ENCODE results near the gene ARHGAP6. TPM values are rescaled to one million over a fixed set of nuclear protein-coding genes. Genes with fewer than 3 reads are reported as not detected.

Gene ARHGAP6
- total RNA-seq, 1 donor from 2014 or later: 2.7 TPM

DNA sequence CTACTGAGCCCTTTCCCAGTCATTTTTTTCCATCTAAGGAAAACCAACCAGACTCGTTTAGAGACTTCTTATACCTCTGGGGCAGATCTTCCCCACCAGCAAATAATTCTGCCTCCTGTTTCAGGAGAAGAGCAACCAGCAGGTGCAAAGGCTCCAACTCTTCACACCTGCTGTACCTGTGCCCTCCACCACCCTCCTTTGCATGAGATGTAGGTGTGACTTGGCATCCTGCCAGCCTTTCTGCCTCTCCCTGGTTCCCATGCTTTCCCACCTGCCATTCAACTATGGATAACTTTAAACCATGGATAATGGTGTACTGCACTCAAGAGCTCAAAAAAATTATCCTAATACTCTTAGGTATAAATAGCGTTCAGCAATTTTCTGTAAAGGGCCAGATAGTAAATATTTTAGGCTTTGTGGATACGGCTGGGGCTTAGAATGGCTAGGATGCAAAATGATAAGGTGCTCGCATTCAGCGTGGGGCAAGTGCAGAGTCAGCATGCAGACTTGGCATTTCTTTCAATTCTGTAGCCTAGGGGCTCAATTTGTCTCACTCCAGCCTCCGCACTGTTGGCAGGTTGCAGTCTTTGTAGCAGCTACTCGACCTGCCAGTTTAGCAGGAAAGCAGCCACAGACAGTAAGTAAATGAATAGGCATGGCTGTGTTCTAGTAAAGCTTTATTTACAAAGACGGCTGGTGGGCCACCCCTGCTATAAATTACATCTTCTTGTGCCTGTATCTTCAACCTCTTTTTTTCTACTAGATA, 474.8 kb downstream of the ARHGAP6 start:
- ATAC-seq (ENCODE audit: poor library complexity) (no peak), DNase-seq (no peak)
- intact Hi-C loops (cut with DNase I): no loop called here

- DNase-seq: no peak
- no peak for ATAC-seq (ENCODE audit: poor library complexity)
- intact Hi-C loops (cut with DNase I): no loop called here
Measured at GRCh38 chrX:11189097-11189496, 476.6 kb downstream of the ARHGAP6 start.

GRCh38 chrX:11188664-11189063, 477.1 kb downstream of the ARHGAP6 start:
- ATAC-seq (ENCODE audit: poor library complexity): no peak
- DNase-seq: no peak
- intact Hi-C loops (cut with DNase I): no loop called here

GRCh38 chrX:11187001-11187400, 478.7 kb downstream of the ARHGAP6 start:
- ATAC-seq (ENCODE audit: poor library complexity): no peak
- intact Hi-C loops (cut with DNase I): no loop called here
- DNase-seq: no peak

- intact Hi-C loops (cut with DNase I): no loop called here
- no peak for DNase-seq
- ATAC-seq (ENCODE audit: poor library complexity): no peak
Measured at GRCh38 chrX:11185861-11186260, 479.9 kb downstream of the ARHGAP6 start.

- ATAC-seq (ENCODE audit: poor library complexity): no peak
- intact Hi-C loops (cut with DNase I): no loop called here
- DNase-seq: no peak
Measured at GRCh38 chrX:11180571-11180970, 485.1 kb downstream of the ARHGAP6 start.

DNA sequence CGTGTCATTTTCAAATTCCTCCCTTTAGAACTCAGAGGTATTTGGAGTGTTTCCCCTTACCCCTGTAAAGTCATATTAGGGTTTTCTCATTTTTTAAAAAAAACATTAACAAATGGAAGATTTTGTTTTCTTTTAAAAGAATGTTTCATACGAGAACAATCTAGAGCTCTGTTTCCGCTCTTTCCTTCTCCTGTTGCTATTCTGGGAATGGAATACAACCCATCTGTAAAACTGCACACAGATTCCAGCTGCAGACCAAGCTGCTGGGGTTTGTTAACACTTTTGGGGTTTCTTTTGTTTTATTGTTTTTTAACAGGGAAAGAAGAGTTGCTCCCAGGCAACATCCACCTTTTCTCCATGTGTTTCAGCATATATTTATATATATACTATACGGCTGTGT, 493.3 kb downstream of the ARHGAP6 start:
- DNase-seq (no peak), ATAC-seq (ENCODE audit: poor library complexity) (no peak)
- intact Hi-C loops (cut with DNase I): no loop called here

GRCh38 chrX:11171956-11172355, 493.8 kb downstream of the ARHGAP6 start:
- no peak for ATAC-seq (ENCODE audit: poor library complexity)
- intact Hi-C loops (cut with DNase I): no loop called here
- no peak for DNase-seq

DNA sequence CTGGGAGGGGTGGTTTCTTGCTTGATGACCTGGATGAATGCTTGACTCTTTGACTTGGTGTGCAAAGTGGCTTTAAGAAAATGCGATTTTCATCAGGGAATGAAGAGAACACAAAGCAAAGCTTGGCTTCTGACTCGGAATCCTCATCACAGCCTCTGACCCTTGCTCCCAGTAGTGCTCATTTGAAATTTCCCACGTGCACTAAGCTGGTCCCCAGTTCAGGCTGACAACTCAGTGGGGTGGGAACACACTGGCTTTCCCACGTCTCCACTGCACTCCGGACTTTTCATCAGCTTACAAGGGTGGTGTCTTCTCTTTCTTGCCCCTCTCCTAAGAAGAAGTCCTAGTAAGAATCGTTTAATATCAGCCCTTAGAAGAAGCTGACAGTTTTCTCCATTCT, 501.3 kb downstream of the ARHGAP6 start:
- DNase-seq (no peak), ATAC-seq (ENCODE audit: poor library complexity) (no peak)
- intact Hi-C loops (cut with DNase I): no loop called here

DNA sequence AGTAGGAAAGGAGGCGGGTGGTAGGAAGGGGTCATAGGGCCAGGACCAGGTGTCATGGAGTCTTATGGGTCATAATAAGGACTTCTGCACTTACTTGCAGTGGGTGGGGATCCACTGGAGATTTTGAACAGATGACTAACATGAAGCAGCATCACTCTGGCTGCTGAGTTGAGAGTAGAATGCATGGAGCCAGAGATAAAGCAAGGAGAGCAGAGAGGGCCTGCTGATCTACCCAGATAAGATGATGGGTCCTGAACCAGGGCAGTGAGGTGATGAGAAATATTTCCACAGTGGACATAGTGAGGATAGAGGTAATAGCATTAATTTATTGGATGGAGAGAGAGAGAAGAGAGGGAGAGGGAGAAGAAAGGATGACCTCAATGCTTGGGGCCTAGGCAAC, 506.6 kb downstream of the ARHGAP6 start:
- DNase-seq (no peak), ATAC-seq (ENCODE audit: poor library complexity) (no peak)
- intact Hi-C loops (cut with DNase I): no loop called here

DNA sequence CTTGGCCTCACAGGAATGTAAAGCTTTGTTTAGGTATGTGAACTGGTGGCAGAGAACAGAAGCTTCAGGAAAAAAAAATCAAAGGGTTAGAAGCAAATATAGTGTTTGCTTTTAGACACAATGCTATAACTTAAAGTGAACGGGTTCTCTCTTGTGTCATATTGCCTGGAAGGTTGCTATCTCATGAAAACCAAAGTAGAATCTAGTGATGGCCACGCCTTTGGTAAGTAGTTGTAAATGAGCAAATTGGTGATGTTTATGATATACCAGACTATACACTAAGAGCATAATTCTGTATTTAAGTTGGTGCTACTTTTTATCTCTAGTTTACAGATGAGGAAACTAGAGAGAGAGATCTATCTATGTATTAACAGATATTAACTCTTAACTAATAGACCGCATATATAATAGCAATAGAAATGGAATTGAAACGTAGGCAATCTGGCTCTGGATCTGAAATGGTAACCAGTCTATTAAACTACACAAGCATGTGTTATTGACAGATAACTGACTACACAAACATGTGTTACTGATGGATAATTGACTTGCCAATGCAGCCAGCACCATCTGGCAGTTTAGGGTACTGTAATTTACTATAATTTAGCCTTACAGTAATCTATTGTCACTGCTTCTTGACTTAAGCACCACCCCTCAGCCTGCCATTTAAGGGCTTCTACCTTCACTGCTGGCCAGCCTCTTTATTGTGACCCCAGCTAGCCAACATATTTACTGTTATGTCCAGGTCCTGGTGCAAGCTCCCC, 513.7 kb downstream of the ARHGAP6 start:
- intact Hi-C loops (cut with DNase I): no loop called here
- ATAC-seq (ENCODE audit: poor library complexity) (no peak), DNase-seq (no peak)

GRCh38 chrX:11148401-11148800, 517.3 kb downstream of the ARHGAP6 start:
- ATAC-seq (ENCODE audit: poor library complexity) (no peak), DNase-seq (no peak)
- intact Hi-C loops (cut with DNase I): loop anchor here (10.0 kb wide), 1 partner anchor 386 kb away; no protein-coding TSS in a partner anchor

GRCh38 chrX:11146411-11146810, 519.3 kb downstream of the ARHGAP6 start:
- no peak for ATAC-seq (ENCODE audit: poor library complexity)
- intact Hi-C loops (cut with DNase I): loop anchor here (10.0 kb wide), 1 partner anchor 388 kb away; no protein-coding TSS in a partner anchor
- no peak for DNase-seq

GRCh38 chrX:11143931-11144678, 521.6 kb downstream of the ARHGAP6 start:
- ATAC-seq (ENCODE audit: poor library complexity) (peak; percentile 67), DNase-seq (no peak)
- intact Hi-C loops (cut with DNase I): loop anchor here (10.0 kb wide), 1 partner anchor 391 kb away; no protein-coding TSS in a partner anchor

- no peak for ATAC-seq (ENCODE audit: poor library complexity)
- intact Hi-C loops (cut with DNase I): no loop called here
Measured at GRCh38 chrX:11138498-11139390, 527.0 kb downstream of the ARHGAP6 start.

DNA sequence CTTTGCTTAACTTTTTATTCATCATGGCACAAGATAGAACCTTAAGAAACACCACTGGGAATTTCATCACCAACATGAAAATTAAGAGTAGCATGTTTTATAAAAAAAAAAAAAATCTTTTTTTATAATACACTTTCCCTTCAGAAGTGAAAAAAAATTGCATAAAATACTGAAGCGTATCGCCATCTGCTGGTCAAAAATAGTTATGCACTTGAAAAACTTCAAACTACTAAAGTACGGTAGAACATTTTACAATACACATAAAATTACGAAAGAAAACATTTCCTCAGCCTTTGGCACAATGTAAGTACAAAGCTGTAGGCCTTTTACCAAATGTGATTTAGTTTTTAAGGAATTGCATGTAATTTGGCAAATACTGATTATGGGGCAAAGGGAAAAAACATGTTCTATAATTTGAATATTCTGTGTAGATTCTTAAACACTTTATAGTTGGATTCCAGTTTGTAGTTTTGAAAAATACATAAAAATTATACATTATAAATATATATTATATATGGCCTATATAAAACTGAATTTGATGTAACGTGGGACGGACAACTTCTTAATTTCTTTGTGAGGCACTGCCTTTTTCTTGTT, 528.1 kb downstream of the ARHGAP6 start:
- DNase-seq: no peak
- ATAC-seq (ENCODE audit: poor library complexity): no peak
- intact Hi-C loops (cut with DNase I): no loop called here

More at GRCh38 chrX:11138498-11139390, 527.0 kb downstream of the ARHGAP6 start:
- no peak for DNase-seq

DNA sequence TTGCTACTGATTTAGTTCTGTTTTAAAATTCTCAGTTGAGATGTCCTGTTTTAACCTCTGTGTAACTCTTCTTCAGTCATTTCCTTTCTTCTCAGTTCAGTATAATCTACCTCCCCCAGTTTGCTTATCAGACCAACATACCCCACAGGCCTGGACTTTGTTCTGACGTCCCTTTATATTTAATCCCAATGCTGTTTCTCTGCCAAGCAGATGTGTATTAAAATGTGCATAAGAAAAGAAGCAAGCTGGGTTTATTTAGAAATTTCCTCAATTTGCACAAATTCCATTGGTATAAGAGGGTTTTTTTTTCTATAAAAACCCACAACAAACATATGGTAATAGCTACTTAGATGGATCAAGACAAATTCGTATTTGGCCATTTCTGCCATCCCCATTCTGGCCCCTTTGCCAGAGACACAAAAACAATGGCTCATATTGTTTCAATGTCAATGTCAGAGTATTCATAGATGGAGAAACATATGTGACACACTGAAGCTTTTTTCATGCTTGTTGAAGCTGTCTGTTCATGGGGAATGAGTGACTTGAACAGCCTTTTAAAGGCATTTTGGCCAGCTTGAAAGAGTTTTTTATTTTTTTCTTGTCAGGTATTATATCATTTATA, 530.0 kb downstream of the ARHGAP6 start:
- no peak for ATAC-seq (ENCODE audit: poor library complexity)
- DNase-seq: no peak
- intact Hi-C loops (cut with DNase I): no loop called here

DNA sequence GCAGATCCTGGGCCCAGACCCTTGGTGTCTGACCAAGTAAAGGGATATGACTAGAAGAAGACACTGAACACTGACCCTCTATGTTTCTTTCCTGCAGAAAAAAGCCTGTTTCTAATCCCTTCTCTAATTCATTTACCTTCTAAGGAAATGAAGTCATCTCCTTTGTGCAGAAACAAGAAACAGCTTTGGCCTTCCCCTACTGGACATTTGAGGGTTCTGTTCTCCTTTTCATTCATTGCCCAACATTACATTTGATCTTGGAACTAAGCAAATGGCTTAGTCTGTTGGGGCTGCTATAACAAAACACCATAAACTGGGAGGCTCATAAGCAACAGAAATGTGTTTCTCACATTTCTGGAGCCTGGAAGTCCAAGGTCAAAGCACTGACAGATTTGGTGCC, 534.6 kb downstream of the ARHGAP6 start:
- intact Hi-C loops (cut with DNase I): no loop called here
- DNase-seq (no peak), ATAC-seq (ENCODE audit: poor library complexity) (no peak)
